Endothelial cell of umbilical vein (primary cell): ENCODE data around the gene SLC25A20.

Experiments used
- CTCF ChIP-seq, 2 donors: IDR thresholded peaks; 1 replicate in 1 of 2; 2 replicates in 1 of 2; pipeline ENCODE4 v1.5.1; 2011; ENCODE audit warnings: low read length in 2 of 2, mild to moderate bottlenecking in 2 of 2, moderate library complexity in 2 of 2, control low read depth in 1 of 2, inconsistent platforms in 1 of 2, low read depth in 1 of 2; ENCODE audit not compliant: insufficient read depth in 1 of 2; ENCODE audit errors: extremely low read depth in 1 of 2
- JUN ChIP-seq: IDR thresholded peaks from 2 replicates; pipeline ENCODE4 v1.6.1; 2011; ENCODE audit warnings: borderline replicate concordance, low read depth; ENCODE audit not compliant: insufficient read length, insufficient read depth
- MAX ChIP-seq: IDR thresholded peaks from 2 replicates; pipeline ENCODE4 v1.6.1; 2011; ENCODE audit not compliant: insufficient read depth, insufficient read length
- MYC ChIP-seq: IDR thresholded peaks from one replicate; pipeline ENCODE4 v1.6.1; 2011; ENCODE audit warnings: mild to moderate bottlenecking, low read depth, low read length

DNA sequence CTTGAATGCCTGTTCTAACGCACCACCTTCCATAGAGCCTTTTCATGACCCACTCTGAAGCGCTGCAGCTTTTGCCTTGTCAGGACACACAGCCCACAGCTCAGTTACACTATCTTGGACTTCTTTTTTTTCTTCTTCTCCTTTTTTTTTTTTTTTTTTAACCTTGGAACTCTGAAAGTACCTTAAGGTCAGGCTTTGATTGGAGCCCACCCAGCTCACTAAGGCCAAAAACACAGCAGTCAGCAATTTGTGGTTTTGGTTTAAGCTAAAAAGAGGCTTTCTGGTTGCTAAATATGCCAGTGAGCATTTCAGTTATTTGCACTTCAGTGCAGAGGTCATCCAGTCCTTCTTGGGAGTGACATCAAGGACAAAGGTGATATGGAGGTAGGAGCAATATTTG is 1.7 kb downstream of the SLC25A20 start:
- TF ChIP-seq CTCF (IDR thresholded peaks at IDR 0.05; ENCODE audit: extremely low read depth in 1 of 2, insufficient read depth in 1 of 2, low read depth in 1 of 2, low read length in 2 of 2) (no peak), MYC (no peak), JUN (no peak), MAX (no peak)
